GM12878 (cell line): ENCODE data around the gene OSBPL2. TPM values are rescaled to one million over a fixed set of nuclear protein-coding genes. Genes with fewer than 3 reads are reported as not detected.

Experiments
- ATAC-seq: fragments of 200-7000 bp; cut with Tn5 transposase; 3 replicates; pipeline ENCODE4 v1.9.1; 2020; ENCODE audit warnings: mild to moderate bottlenecking, moderate library complexity
- BruUV-seq: library from RNA; stranded (reverse); fragments of 400-500 nt; replicated peaks from 2 replicates; lab custom pipeline; 2021; lab: Mats Ljungman, UMichigan
- CTCF ChIA-PET: fragments of 300-600 bp; sonication (Branson Sonifier 250); formaldehyde crosslinking; extraction: SDS; loops from one replicate; lab custom pipeline; 2021; ENCODE audit warnings: inconsistent platforms; lab: Yijun Ruan, JAX
- POLR2A ChIA-PET: fragments of 350-600 bp; formaldehyde crosslinking; extraction: SDS; loops from one replicate; lab custom pipeline; 2021; ENCODE audit warnings: inconsistent platforms; lab: Charles Lee
- RAD21 ChIA-PET: fragments of 300-600 bp; sonication (Branson Sonifier 250); formaldehyde crosslinking; loops from one replicate; lab custom pipeline; 2023; ENCODE audit warnings: antibody characterized with exemption; ENCODE audit not compliant: unreplicated experiment; lab: Charles Lee
- SMC1A ChIA-PET: fragments of 300-600 bp; sonication (Branson Sonifier 250); formaldehyde crosslinking; loops from one replicate; lab custom pipeline; 2023; ENCODE audit not compliant: unreplicated experiment, uncharacterized antibody; lab: Charles Lee
- DNase-seq: peaks from one replicate; pipeline ENCODE4 v3.0.0-alpha.2; 2011; ENCODE audit warnings: low read depth, low spot score
- FAIRE-seq: peaks from 3 replicates; lab custom pipeline; 2011; peaks lifted over from hg19 to GRCh38; lab: Jason Lieb, UNC
- H2AFZ ChIP-seq: 2 replicates; pipeline ENCODE4 v1.6.0; 2011; ENCODE audit warnings: low read depth, low read length, control low read depth; ENCODE audit not compliant: control insufficient read depth
- H3K27ac ChIP-seq: 2 replicates; pipeline ENCODE4 v1.5.1; 2011; ENCODE audit warnings: control low read depth; ENCODE audit not compliant: control insufficient read depth, insufficient read depth
- H3K27me3 ChIP-seq, 2 experiments: replicated peaks in 1 of 2; 2 replicates each; pipeline versions ENCODE4 v1.6.0 to v1.6.1; 2011; ENCODE audit warnings: low read length in 1 of 2; ENCODE audit not compliant: control insufficient read depth in 2 of 2, insufficient read depth in 2 of 2
- H3K36me3 ChIP-seq, 2 experiments: 2 replicates each; pipeline ENCODE4 v1.5.1; 2011; ENCODE audit warnings: low read length in 1 of 2; ENCODE audit not compliant: control insufficient read depth in 2 of 2, insufficient read depth in 2 of 2
- H3K4me1 ChIP-seq: 2 replicates; pipeline ENCODE4 v1.6.1; 2011; ENCODE audit warnings: mild to moderate bottlenecking, low read length, moderate library complexity, mixed read lengths; ENCODE audit not compliant: control insufficient read depth, insufficient read depth
- H3K4me2 ChIP-seq: 2 replicates; pipeline ENCODE4 v1.6.0; 2011; ENCODE audit warnings: control low read depth; ENCODE audit not compliant: control insufficient read depth, insufficient read depth
- H3K4me3 ChIP-seq: fragments of 200-600 bp; sonication (generic); 2 replicates; pipeline ENCODE4 v1.5.1; 2016
- H3K79me2 ChIP-seq: 2 replicates; pipeline ENCODE4 v1.6.0; 2011; ENCODE audit warnings: low read length; ENCODE audit not compliant: control insufficient read depth, insufficient read depth
- H3K9ac ChIP-seq: 2 replicates; pipeline ENCODE4 v1.8.0; 2011; ENCODE audit warnings: low read length, control low read depth, mixed read lengths; ENCODE audit not compliant: control insufficient read depth, insufficient read depth
- H3K9me3 ChIP-seq: replicated peaks from 3 replicates; pipeline ENCODE4 v1.5.1; 2011; ENCODE audit warnings: mild to moderate bottlenecking, low read length; ENCODE audit not compliant: control insufficient read depth, insufficient read depth
- H4K20me1 ChIP-seq: 2 replicates; pipeline ENCODE4 v1.6.0; 2011; ENCODE audit not compliant: control insufficient read depth, insufficient read depth
- ASH2L ChIP-seq: fragments of 300-600, 200-600 bp; sonication (generic); IDR thresholded peaks from 2 replicates; pipeline ENCODE4 v1.6.1; 2017; ENCODE audit warnings: low read depth, mild to moderate bottlenecking, borderline replicate concordance
- CHD1 ChIP-seq: IDR thresholded peaks from 2 replicates; pipeline ENCODE4 v1.6.1; 2012; ENCODE audit warnings: low read depth, low read length, improper control_type of control experiment
- CHD2 ChIP-seq: IDR thresholded peaks from 2 replicates; pipeline ENCODE4 v1.6.1; 2011; ENCODE audit warnings: low read depth, low read length, improper control_type of control experiment, borderline replicate concordance
- CREM ChIP-seq: IDR thresholded peaks from 2 replicates; pipeline ENCODE4 v1.6.1; 2014; ENCODE audit warnings: antibody characterized with exemption, low read depth
- LARP7 ChIP-seq: fragments of 450-650 bp; IDR thresholded peaks from 2 replicates; pipeline ENCODE4 v1.6.1; 2017; ENCODE audit warnings: mild to moderate bottlenecking
- MTA3 ChIP-seq: IDR thresholded peaks from 2 replicates; pipeline ENCODE4 v1.6.1; 2012; ENCODE audit warnings: low read length, inconsistent platforms, borderline replicate concordance
- POLR2AphosphoS5 ChIP-seq: IDR thresholded peaks from 2 replicates; pipeline ENCODE4 v1.6.1; 2011; ENCODE audit warnings: mild to moderate bottlenecking, low read length, inconsistent platforms
- SIN3A ChIP-seq: IDR thresholded peaks from 2 replicates; pipeline ENCODE4 v1.6.1; 2012; ENCODE audit warnings: low read depth, low read length, improper control_type of control experiment
- TAF1 ChIP-seq: IDR thresholded peaks from 2 replicates; pipeline ENCODE4 v1.6.1; 2011; ENCODE audit warnings: mild to moderate bottlenecking, low read depth, low read length, borderline replicate concordance
- WGBS: methylation state at CpG from one replicate; pipeline ENCODE4 v1.1.6; 2016; ENCODE audit warnings: low lambda C conversion rate; ENCODE audit not compliant: insufficient replicate concordance, insufficient coverage; ENCODE audit errors: missing lambda C conversion rate; 5-methylcytosine and 5-hydroxymethylcytosine counted together
- in situ Hi-C: fragments of 300-500 bp; cut with MboI; formaldehyde crosslinking; loops from 9 replicates; pipeline ENCODE4 v1.14.3; 2018; ENCODE audit warnings: mixed read lengths
- intact Hi-C: fragments of 100-400 bp; cut with micrococcal nuclease; formaldehyde crosslinking; loops from one replicate; pipeline ENCODE4 v1.14.2; 2022; ENCODE audit not compliant: unreplicated experiment
- polyA plus RNA-seq, 11 experiments: library from polyadenylated mRNA; depleted of rRNA in 4 of 11; unstranded in 6 of 11; stranded (reverse) in 5 of 11; fragments of >200 nt; fragmentation: Nextera tagmentation in 4 of 11; fragmentation: Illumina TruSeq in 1 of 11; extraction: Ambion mirVana in 4 of 11; extraction: Trizol in 1 of 11; gene quantifications; 1 replicate in 1 of 11; 2 replicates in 10 of 11; pipeline versions ENCODE4 v1.2.1 to v1.2.3, GENCODE V29; 2011 to 2016; ENCODE audit warnings: inconsistent platforms in 2 of 11, missing spikeins in 2 of 11, low read depth in 1 of 11
- total RNA-seq, 4 experiments: library from RNA; depleted of rRNA in 3 of 4; stranded (reverse); fragments of >200 nt in 3 of 4; fragmentation: Illumina TruSeq in 1 of 4; extraction: Trizol in 1 of 4; gene quantifications; 2 replicates each; pipeline versions ENCODE4 v1.2.1 to v1.2.3, GENCODE V29; 2013 to 2021

The OSBPL2 gene
- total and polyA plus RNA-seq, 10 of the 15 experiments (the other 5 are each of a cell fraction or from before 2014, with no cell fraction given): 2.8 to 22.3 (median 14.7) TPM

- 93% methylated on average over 10 of the region's 10 CpGs for WGBS
- peaks cover 2% of the 10 kb centered on the region for H3K79me2 ChIP-seq
- ATAC-seq (no peak), DNase-seq (no peak), FAIRE-seq (no peak)
- POLR2A ChIA-PET: no interaction called here
- CTCF ChIA-PET: no interaction called here
- SMC1A ChIA-PET: no interaction called here
- H3K36me3 ChIP-seq: peaks cover under 1 to 5% of the 10 kb centered on the region in 2 experiments; a peak in 2 of 4 replicates
- TF ChIP-seq MTA3: no peak
- TF ChIP-seq CREM: no peak
- no peak for TF ChIP-seq LARP7
- TF ChIP-seq POLR2AphosphoS5: no peak
- TF ChIP-seq ASH2L: no peak
- no peak for TF ChIP-seq SIN3A
- TF ChIP-seq CHD1: no peak
- no peak for TF ChIP-seq TAF1
- TF ChIP-seq CHD2: no peak
- no peak overlapping the region for H3K27ac ChIP-seq
- in situ Hi-C loops (no loop called here), intact Hi-C loops (no loop called here)
- no peaks in the 10 kb centered on the region for H3K27me3 ChIP-seq
- no peak overlapping the region for H2AFZ ChIP-seq
- BruUV-seq: no TSS peak
- H3K4me2 ChIP-seq: no peak overlapping the region
- no peaks in the 10 kb centered on the region for H4K20me1 ChIP-seq
- peaks cover 5% of the 10 kb centered on the region; the same call in 1 of the 2 replicates for H3K4me1 ChIP-seq
- RAD21 ChIA-PET: no interaction called here
- no peak overlapping the region for H3K9ac ChIP-seq
- no peak overlapping the region for H3K4me3 ChIP-seq
- no peaks in the 10 kb centered on the region for H3K9me3 ChIP-seq
Observed at GRCh38 chr20:62192635-62193034, 45.7 kb upstream of the OSBPL2 start.
